Hepatocyte (in vitro differentiated cells): Measurements from ENCODE around the gene P4HA1. TPM values are rescaled to one million over a fixed set of nuclear protein-coding genes. Genes with fewer than 3 reads are reported as not detected.
A peak's percentile ranks its signal among the peaks of the same experiment; 100 is the strongest.

ENCODE experiments used
- DNase-seq: peaks from one replicate; pipeline ENCODE4 v3.0.0-alpha.2; 2016; ENCODE audit warnings: low spot score
- H2AFZ ChIP-seq: fragments of 200-600 bp; sonication (generic); 2 replicates; pipeline ENCODE4 v1.6.0; 2016; ENCODE audit warnings: antibody characterized with exemption, mild to moderate bottlenecking
- H3K27ac ChIP-seq: fragments of 200-600 bp; sonication (generic); 2 replicates; pipeline ENCODE4 v1.5.1; 2016; ENCODE audit warnings: mild to moderate bottlenecking
- H3K27me3 ChIP-seq: fragments of 200-600 bp; sonication (generic); 2 replicates; pipeline ENCODE4 v1.6.1; 2016
- H3K36me3 ChIP-seq: fragments of 200-600 bp; sonication (generic); replicated peaks from 2 replicates; pipeline ENCODE4 v1.5.1; 2016; ENCODE audit warnings: low read depth; ENCODE audit not compliant: insufficient read depth
- H3K4me1 ChIP-seq: fragments of 200-600 bp; sonication (generic); 2 replicates; pipeline ENCODE4 v1.5.1; 2016; ENCODE audit warnings: mild to moderate bottlenecking, moderate library complexity; ENCODE audit not compliant: insufficient read depth
- H3K4me2 ChIP-seq: fragments of 200-600 bp; sonication (generic); 2 replicates; pipeline ENCODE4 v1.6.0; 2016
- H3K4me3 ChIP-seq: fragments of 200-600 bp; sonication (generic); 2 replicates; pipeline ENCODE4 v1.5.1; 2016; ENCODE audit warnings: mild to moderate bottlenecking
- H3K79me2 ChIP-seq: fragments of 200-600 bp; sonication (generic); 2 replicates; pipeline ENCODE4 v1.6.0; 2017; ENCODE audit warnings: mild to moderate bottlenecking
- H3K9me2 ChIP-seq: fragments of 200-600 bp; sonication (generic); replicated peaks from 2 replicates; pipeline ENCODE4 v1.6.0; 2017; ENCODE audit warnings: mild to moderate bottlenecking; ENCODE audit not compliant: insufficient read depth
- H3K9me3 ChIP-seq: fragments of 200-600 bp; sonication (generic); 2 replicates; pipeline ENCODE4 v1.5.1; 2016; ENCODE audit warnings: low read depth, mild to moderate bottlenecking
- H4K20me1 ChIP-seq: fragments of 200-600 bp; sonication (generic); 2 replicates; pipeline ENCODE4 v1.6.0; 2016; ENCODE audit warnings: mild to moderate bottlenecking; ENCODE audit not compliant: insufficient read depth, poor library complexity, severe bottlenecking
- EZH2 ChIP-seq: fragments of 200-600 bp; sonication (generic); IDR thresholded peaks from 2 replicates; pipeline ENCODE4 v1.6.1; 2016; ENCODE audit warnings: antibody characterized with exemption, mild to moderate bottlenecking, borderline replicate concordance
- EZH2phosphoT487 ChIP-seq: fragments of 200-600 bp; sonication (generic); IDR thresholded peaks from one replicate; pipeline ENCODE4 v1.6.1; 2018; ENCODE audit warnings: antibody characterized with exemption, mild to moderate bottlenecking, low read depth, moderate library complexity; ENCODE audit not compliant: unreplicated experiment, severe bottlenecking
- WGBS: methylation state at CpG from one replicate; pipeline ENCODE4 v1.1.6; 2016; ENCODE audit warnings: low lambda C conversion rate; ENCODE audit errors: missing lambda C conversion rate; 5-methylcytosine and 5-hydroxymethylcytosine counted together
- polyA plus RNA-seq: library from polyadenylated mRNA; unstranded; fragments of >200 nt; fragmentation: Nextera tagmentation; extraction: Ambion mirVana; gene quantifications from 2 replicates; pipeline ENCODE4 v1.2.1, GENCODE V29; 2016
- total RNA-seq: library from RNA; depleted of rRNA; stranded (reverse); fragments of >200 nt; gene quantifications from 2 replicates; pipeline ENCODE4 v1.2.3, GENCODE V29; 2014
- TF ChIP-seq, protein P1 (sequence below): fragments of 200-600 bp; sonication (generic); IDR thresholded peaks from 2 replicates; pipeline ENCODE4 v1.5.1; 2016; ENCODE audit warnings: antibody characterized with exemption, mild to moderate bottlenecking; ENCODE audit not compliant: poor library complexity

Gene P4HA1
- total RNA-seq (145 TPM in 2 replicates), polyA plus RNA-seq (140 and 149 TPM in 2 replicates)

GRCh38 chr10:73096449-73097304, at the start of gene P4HA1:
Gene P4HA1, minus strand, starts transcription at chr10:73096866. Its CDS starts 21,983 bp downstream, at chr10:73074883.
- H3K27me3 ChIP-seq = no peaks in the 10 kb centered on the region
- H3K79me2 ChIP-seq = peaks cover 31% of the 10 kb centered on the region
- under 1% methylated on average over 73 of the region's 75 CpGs for WGBS
- peak within 1 kb of the TSS; percentile 94 for H3K27ac ChIP-seq
- peak within 1 kb of the TSS; percentile 77 for H3K4me2 ChIP-seq
- no peaks in the 10 kb centered on the region for H4K20me1 ChIP-seq
- H3K4me1 ChIP-seq = peaks cover 15% of the 10 kb centered on the region
- H3K9me2 ChIP-seq = no peaks in the 10 kb centered on the region
- peak; percentile 99 for DNase-seq
- H3K4me3 ChIP-seq = peak within 1 kb of the TSS; percentile 60
- TF ChIP-seq EZH2 = no peak
- TF ChIP-seq, protein P1, sequence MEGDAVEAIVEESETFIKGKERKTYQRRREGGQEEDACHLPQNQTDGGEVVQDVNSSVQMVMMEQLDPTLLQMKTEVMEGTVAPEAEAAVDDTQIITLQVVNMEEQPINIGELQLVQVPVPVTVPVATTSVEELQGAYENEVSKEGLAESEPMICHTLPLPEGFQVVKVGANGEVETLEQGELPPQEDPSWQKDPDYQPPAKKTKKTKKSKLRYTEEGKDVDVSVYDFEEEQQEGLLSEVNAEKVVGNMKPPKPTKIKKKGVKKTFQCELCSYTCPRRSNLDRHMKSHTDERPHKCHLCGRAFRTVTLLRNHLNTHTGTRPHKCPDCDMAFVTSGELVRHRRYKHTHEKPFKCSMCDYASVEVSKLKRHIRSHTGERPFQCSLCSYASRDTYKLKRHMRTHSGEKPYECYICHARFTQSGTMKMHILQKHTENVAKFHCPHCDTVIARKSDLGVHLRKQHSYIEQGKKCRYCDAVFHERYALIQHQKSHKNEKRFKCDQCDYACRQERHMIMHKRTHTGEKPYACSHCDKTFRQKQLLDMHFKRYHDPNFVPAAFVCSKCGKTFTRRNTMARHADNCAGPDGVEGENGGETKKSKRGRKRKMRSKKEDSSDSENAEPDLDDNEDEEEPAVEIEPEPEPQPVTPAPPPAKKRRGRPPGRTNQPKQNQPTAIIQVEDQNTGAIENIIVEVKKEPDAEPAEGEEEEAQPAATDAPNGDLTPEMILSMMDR = peak; percentile 74
- H2AFZ ChIP-seq = peak within 1 kb of the TSS; percentile 65
- H3K36me3 ChIP-seq = no peaks in the 10 kb centered on the region
- H3K9me3 ChIP-seq = no peaks in the 10 kb centered on the region

DNA sequence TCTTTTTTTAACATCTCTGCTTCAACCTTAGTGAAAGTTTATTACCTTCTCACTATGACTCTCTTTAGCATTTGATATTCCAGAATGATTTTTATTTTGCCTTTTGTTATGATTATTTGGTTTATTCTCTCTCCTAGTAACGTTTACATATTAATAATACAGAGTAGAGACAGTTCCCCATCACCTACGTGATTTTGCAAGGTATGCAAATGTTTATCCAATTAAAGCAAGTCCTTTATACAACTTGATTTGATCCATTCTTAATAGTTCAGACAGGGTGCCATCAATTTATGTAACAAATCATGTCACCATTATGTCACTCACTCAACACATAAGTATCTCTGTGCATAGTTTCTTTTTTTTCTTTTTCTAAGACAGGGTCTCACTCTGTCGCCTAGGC, 44.9 kb upstream of the P4HA1 start:
- Histone ChIP-seq H3K4me1 (no peaks in the 10 kb centered on the region), H3K79me2 (no peaks in the 10 kb centered on the region), H3K27ac (no peak overlapping the region), H3K27me3 (no peaks in the 10 kb centered on the region), H3K4me2 (no peak overlapping the region), H2AFZ (no peak overlapping the region), H4K20me1 (no peaks in the 10 kb centered on the region), H3K9me3 (no peaks in the 10 kb centered on the region), H3K36me3 (no peaks in the 10 kb centered on the region), H3K9me2 (no peaks in the 10 kb centered on the region), H3K4me3 (no peak overlapping the region)
- whole genome bisulfite sequencing = 93% methylated on average over 3 of the region's 3 CpGs
- TF ChIP-seq EZH2 (no peak), EZH2phosphoT487 (no peak)
- TF ChIP-seq, protein P1 = no peak
- no peak for DNase-seq

GRCh38 chr10:73139251-73139650, 42.6 kb upstream of the P4HA1 start:
- Histone ChIP-seq H4K20me1 (no peaks in the 10 kb centered on the region), H3K4me2 (no peak overlapping the region), H2AFZ (no peak overlapping the region), H3K9me2 (no peaks in the 10 kb centered on the region), H3K79me2 (no peaks in the 10 kb centered on the region), H3K27ac (no peak overlapping the region), H3K27me3 (no peaks in the 10 kb centered on the region), H3K36me3 (no peaks in the 10 kb centered on the region), H3K4me3 (no peak overlapping the region), H3K4me1 (no peaks in the 10 kb centered on the region), H3K9me3 (no peaks in the 10 kb centered on the region)
- 91% methylated on average over 2 of the region's 2 CpGs for WGBS
- no peak for DNase-seq
- TF ChIP-seq EZH2 (no peak), EZH2phosphoT487 (no peak)
- TF ChIP-seq, protein P1 = no peak
